Measurements from ENCODE around the gene CD69.
"Not testable (repeated sequence)": the region's sequence is repeated elsewhere in the genome, so short reads cannot be mapped to it uniquely, and the experiment has no call there.

CD69 gene

GRCh38 chr12:9713032-9713558, 47.6 kb downstream of the CD69 start:
- not testable (repeated sequence) for FAIRE-seq

DNA sequence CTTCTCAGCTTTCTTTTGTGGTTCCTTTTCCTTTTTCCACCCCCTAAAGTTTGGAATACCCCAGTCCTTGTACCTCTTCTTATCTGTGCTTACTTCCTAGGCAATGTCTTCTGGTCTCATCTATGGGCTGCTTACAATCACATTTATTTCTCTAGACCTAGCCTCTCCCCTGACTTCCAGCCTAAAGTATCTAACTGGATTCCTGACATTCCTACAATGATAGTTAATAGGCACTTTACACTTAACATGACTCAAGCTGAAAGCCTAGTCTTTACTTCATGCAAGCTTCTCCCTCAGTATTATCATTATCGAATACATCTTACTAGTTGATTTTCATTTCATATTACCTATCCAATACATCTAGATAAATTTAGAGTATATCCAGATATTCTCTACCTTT, 49.0 kb downstream of the CD69 start:
- FAIRE-seq: no peak

DNA sequence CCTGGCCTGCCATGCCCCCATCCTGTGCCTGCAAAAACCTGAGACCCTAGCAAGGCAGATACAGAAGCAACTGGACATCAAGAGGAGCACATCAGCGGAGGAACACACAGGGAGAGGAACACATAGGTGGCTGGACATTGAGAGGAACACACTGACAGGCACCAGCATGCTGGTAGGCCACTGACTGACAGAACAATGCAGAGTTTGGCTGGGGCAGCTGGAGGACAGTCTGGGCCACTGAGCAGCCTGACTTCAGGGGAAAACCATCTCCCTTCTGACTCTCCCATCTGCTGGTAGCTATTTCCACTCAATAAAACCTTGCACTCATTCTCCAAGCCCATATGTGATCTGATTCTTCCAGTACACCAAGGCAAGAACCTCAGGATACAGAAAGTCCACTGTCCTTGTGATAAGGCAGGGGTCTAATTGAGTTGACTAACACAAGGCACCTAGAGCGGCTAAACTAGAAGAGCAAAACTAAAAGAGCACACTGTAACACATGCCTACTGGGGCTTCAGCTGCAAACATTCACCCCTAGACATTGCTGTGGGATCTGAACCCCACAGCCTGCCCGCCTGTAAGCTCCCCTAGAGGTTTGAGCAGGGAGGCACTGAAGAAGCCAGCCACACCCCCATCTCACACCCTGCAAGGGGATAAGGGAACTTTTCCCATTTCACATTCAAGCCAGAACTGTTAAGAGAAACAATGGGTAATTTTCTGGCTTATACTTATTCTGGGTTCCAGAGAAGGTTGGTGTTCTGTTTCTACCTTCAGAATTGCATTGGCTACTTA, 49.9 kb downstream of the CD69 start:
- no peak for FAIRE-seq

- FAIRE-seq: no peak
These were observed 51.8 kb downstream of the CD69 start for GRCh38 chr12:9708853-9709252.

- FAIRE-seq: no peak
These were observed 52.6 kb downstream of the CD69 start for GRCh38 chr12:9707864-9708808.

DNA sequence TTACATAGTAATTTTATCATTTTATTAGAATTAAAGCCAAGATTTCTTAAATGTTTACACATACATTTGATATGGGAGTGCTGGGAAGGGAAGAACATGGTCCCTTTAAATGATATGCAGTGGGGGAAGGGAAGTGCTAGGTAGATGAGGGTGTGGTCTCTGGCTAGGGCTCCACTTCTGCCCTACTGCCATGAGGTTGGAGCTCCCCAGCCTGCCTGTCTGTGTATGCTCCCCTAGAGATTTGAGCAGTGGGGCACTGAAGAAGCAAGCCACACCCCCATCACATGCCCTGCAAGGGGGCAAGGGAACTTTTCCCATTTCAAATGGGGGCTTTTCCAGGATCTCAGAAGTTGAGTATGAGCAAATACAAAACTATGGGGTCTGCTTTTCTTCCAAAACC, 53.3 kb downstream of the CD69 start:
- no peak for FAIRE-seq

GRCh38 chr12:9706086-9706685, 54.5 kb downstream of the CD69 start:
- no peak for FAIRE-seq

DNA sequence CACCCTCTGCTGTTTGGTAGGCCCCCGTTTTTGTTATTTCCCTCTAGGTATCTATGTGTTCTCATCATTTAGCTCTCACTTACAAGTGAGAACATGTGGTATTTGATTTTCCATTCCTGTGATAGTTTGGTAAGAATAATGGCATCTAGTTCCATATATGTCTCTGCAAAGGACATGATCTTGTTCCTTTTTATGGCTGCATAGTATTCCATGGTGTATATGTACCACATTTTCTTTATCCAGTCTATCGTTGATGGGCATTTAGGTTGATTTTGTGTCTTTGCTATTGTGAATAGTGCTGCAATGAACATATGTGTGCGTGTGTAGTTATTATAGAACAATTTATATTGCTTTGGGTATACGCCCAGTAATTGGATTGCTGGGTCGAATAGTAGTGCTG, 56.1 kb downstream of the CD69 start:
- not testable (repeated sequence) for FAIRE-seq
